A673 (cell line): ENCODE data around the gene PTPN11.

ENCODE experiments used
- EZH2 ChIP-seq: fragments of 200-600 bp; sonication (generic); IDR thresholded peaks from 2 replicates; pipeline ENCODE4 v1.6.1; 2017; ENCODE audit warnings: borderline replicate concordance, low read depth, mild to moderate bottlenecking, mixed read lengths, antibody characterized with exemption, low read length; ENCODE audit not compliant: poor library complexity, severe bottlenecking
- TF ChIP-seq, protein P1 (sequence below): fragments of 300-800, 200-600 bp; sonication (generic); conservative IDR thresholded peaks from 2 replicates; pipeline ENCODE4 v1.5.1; 2017; ENCODE audit warnings: low read depth, mild to moderate bottlenecking, antibody characterized with exemption, low read length, moderate library complexity, mixed read lengths

- TF ChIP-seq, protein P1, sequence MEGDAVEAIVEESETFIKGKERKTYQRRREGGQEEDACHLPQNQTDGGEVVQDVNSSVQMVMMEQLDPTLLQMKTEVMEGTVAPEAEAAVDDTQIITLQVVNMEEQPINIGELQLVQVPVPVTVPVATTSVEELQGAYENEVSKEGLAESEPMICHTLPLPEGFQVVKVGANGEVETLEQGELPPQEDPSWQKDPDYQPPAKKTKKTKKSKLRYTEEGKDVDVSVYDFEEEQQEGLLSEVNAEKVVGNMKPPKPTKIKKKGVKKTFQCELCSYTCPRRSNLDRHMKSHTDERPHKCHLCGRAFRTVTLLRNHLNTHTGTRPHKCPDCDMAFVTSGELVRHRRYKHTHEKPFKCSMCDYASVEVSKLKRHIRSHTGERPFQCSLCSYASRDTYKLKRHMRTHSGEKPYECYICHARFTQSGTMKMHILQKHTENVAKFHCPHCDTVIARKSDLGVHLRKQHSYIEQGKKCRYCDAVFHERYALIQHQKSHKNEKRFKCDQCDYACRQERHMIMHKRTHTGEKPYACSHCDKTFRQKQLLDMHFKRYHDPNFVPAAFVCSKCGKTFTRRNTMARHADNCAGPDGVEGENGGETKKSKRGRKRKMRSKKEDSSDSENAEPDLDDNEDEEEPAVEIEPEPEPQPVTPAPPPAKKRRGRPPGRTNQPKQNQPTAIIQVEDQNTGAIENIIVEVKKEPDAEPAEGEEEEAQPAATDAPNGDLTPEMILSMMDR = no peak
- no peak for TF ChIP-seq EZH2
These were observed 112.2 kb downstream of the PTPN11 start for GRCh38 chr12:112530941-112531340.
